HG03460 (cell line): ENCODE measurements around the gene FASTKD3.

Source experiments
- ATAC-seq: cut with Tn5 transposase; IDR thresholded peaks from one replicate; pipeline ENCODE4 v1.9.1; 2021; ENCODE audit not compliant: unreplicated experiment

Gene FASTKD3

DNA sequence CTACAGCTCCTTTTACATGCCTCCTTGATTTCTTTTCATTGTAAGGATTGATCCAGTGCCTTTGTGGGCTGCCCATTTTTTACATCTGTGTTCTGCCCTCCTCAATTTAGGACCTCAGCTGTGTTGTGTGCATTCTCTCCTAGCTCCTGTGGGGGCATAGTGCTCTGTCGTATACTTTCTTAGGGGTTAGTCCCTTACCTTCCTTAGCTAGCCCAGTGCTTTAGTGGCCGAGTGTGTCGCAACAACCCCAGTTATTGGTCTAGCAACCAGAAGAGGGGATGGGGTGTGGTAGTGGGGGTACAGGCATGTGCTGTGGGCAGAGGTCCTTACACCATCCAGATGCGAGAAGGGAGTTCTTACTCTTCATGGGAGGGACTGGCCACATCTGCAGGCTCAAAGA is 12.3 kb upstream of the FASTKD3 start:
- ATAC-seq: no peak

DNA sequence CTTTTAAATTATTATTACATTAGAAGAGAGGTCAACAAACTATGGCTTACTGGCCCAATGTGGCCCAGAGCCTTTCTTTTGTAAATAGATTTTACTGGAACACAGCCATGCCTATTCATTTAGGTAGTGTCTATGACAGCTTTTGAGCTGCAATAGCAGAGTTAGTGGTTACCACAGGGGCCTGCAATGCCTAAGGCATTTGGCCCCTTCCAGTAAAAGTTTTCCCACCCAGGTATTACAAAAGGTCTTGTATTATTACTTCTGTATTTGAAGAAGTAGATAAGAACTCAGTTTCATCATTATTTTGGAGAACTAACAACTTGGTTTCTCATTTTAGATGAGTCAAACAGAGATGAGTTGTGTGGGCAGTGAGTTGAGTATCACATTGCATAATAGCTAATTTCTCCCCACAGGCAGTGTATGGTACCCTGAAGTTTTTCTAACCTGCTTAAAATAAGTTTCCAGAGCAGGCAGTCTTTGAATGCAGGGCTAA is 9.6 kb upstream of the FASTKD3 start:
- ATAC-seq: peak; percentile 97

DNA sequence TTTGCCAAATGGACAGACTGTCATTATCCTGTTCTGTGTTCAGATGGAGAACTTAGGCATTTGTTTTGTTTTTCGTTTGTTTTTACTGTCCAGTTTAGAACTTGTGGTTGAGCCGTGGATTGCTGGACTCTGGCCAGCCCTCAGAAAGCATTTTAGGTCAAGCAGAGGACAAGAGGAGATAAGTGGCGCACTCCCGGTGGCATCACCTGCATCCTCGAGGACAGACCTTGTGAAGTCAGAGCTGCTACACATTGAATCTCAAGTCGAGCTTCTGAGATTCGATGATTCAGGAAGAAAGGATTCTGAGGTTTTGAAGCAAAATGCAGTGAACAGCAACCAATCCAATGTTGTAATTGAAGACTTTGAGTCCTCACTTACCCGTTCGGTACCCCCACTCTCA is 9.0 kb upstream of the FASTKD3 start:
- ATAC-seq: no peak

DNA sequence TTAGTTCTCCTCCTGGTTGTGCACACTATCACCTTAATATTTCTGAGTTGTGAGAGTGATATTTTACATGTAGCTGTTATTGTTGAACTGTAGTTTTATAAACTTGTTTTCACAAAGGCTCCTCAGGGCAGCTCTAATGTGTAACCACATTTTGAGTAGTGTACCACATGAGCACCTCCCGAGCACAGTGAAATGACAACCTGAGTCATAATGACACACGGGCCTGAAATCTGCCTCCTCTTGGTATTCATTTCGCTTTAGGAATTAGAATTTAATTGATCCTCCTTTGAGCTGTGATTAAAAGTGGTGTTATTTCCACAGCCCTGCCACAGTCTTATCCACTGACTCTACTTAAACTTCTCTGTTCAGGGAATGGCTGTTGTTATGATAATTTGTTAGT is 8.0 kb upstream of the FASTKD3 start:
- ATAC-seq: peak; percentile 38

DNA sequence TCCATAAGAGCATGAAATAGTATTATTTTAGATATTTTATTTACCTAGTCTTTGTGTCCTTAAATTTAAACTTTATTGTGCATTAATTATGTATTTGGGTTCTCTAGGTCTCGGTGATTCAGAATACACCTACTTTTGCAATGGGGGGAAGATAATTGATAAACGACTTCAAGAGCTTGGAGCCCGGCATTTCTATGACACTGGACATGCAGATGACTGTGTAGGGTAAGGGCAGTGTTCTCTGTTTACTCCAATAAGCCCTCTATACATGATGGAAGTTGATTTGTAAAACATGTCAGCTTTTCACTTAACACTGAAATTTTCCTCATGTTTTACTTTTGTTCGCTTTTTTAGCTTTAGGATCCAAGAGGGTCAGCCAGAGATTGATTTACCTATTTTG is 6.3 kb upstream of the FASTKD3 start:
- ATAC-seq: no peak

DNA sequence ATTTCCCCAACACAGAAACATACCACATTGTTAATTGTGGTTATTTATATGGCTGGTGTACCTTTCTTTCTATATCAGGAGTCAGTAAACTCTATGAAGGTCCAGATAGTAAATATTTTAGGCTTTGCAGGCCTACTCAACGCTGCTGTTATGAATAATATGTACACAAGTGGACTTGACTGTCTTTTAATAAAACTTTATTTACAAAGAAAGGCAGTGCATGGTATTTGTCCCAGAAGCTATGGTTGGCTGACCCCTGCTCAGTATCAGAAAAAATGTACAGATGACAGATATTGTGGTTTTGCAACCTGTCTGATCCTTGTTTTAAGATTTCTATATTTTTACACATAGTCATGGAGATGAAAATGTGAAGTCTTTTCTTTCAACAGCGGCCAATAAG is 5.8 kb upstream of the FASTKD3 start:
- ATAC-seq: no peak

DNA sequence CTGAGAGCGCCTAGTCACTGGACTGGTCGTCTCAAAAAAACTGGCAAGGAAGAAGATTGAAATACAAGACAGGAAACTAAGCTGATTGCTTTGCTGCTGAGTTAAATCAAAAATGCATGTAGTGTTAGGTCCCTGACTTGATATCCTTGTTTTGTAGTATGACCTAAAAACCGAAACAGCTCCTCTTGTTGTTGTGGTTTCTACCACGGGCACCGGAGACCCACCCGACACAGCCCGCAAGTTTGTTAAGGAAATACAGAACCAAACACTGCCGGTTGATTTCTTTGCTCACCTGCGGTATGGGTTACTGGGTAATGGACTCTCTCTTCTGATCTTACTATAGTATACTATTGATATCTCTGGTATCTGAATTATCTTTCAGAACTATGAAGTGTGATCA is 4.4 kb upstream of the FASTKD3 start:
- no peak for ATAC-seq

DNA sequence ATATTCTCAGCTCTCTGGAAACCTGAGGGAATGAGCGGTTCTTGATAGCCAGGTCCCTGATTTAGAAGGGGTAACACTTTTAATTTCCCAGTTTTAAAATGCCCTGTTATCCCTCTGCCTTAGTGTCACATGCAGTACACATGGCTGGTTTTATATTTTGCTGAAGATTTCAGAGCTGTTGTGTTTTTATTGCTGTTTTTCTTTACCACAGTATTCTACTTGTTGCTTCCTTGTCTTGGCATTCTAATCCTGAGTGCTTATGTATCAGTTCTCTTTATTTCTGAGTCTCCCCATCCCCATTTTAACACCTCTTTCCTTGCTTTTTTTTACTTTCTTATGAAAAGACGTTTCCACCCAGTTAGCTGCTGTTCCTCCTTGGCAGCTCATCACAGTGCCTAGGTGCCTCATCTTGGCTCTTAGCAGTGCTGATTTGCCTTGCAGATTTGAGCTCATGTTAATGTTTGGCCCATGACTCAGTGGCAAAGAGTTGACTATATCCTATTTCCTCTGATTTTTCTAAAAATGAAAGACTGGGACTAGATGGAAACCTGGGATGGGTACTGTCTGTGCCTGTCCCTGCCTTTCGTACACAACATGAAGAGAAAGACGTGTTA is 3.8 kb upstream of the FASTKD3 start:
- no peak for ATAC-seq

DNA sequence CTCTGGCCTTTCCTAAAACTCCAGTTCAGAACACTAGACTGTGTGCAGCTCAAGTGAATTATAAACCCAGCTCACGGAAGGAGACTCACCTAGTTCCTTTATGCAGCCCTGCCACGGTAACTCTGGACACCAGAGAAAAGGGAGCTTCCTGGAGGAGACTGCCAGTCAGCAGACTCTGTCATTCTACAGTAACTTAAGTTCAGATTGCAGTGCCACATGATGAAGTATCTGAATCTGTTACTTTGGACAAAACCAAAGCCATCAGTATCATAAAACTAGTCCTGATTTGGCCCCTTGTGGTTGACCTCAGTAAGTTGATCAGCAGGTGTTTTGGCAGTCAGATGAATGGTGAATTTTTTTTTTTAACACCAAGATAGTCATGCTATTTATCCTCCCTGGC is 2.8 kb upstream of the FASTKD3 start:
- no peak for ATAC-seq

DNA sequence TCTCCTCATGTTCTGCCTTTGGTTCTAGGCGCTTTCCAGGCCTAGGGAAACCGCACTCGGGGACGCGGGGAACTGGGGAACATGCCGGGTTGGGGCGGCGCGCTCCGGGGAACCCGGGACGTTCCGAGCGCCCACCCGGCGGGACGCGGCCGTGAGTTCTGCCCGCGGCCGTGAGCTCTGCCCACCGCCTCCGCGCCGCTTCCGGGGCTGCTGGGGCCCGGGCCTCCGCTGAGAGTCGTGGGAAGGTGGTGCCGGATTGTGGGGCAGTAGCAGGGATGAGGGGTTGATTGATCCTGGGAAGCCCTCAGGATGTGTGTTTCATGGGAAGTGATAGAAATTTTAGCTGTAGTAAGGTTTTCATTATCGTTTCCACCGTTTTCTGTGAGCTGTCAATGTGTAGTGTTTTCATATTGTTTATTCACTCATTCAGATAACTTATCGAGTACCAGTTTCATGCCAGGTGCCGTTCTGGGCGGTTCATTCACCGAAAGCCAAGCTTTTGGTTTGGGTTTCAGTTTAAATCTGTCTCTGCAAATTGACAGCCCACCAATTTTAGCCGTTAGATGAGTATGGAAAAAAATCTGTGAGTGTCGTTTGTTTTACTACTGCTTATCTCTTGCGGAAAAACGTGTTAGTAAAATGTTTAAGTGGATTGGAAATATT is 774 bp upstream of the FASTKD3 start:
- ATAC-seq: peak; percentile 27

DNA sequence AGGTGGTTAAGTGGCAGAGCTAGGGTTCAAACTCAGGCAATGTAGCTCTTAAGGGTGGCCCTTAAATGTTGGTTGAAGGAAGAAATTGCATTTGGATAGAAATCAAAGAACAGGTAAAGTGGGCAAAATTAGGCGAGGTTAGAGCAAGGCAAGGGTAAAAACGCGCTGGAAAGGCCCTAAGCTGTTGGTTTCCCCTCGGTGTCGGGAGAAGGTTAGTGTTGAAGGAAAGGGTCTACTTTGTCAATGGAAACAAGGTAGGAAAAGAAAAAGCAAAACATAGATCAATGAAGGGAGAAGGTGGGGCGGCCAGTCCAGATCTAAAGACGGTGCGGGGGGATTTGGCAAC is 431 bp downstream of the FASTKD3 start:
- no peak for ATAC-seq

DNA sequence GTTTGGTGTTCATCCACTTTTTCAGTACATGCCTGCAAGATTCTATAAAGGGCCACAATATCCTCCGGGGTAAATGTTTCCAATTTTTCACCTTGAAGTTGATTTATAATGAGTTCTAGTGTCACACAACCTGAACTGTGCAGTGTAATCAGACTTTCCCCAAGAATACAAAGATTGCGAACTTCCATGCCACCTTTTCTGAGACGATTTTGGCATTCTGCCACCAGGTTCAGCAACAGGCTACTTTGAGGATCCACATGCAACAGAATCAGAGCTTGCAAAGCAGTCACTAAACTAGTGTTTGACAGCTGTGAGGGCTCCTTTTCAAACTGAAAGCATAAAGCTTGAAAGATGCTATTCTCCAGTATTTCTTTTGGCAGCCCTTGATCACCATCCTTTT is 1.6 kb downstream of the FASTKD3 start:
- ATAC-seq: no peak

DNA sequence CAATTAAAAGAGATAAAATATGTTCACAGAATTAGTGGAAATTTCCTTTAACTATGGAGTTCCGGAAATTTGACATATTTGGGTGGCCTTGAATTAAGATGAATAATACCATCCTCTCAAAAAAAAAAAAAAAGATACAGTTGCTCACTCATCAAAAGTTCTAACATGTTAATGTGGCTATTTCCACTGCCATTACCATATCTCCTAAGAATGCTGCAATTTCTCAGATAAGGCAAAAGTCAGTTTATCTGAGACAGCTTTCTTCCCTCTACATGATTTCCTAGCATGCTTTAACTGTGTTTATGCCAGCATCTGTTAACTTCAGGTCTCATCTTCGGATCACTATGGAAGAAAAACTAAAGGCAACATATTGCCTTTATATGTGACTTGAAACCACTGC is 2.6 kb downstream of the FASTKD3 start:
- no peak for ATAC-seq

DNA sequence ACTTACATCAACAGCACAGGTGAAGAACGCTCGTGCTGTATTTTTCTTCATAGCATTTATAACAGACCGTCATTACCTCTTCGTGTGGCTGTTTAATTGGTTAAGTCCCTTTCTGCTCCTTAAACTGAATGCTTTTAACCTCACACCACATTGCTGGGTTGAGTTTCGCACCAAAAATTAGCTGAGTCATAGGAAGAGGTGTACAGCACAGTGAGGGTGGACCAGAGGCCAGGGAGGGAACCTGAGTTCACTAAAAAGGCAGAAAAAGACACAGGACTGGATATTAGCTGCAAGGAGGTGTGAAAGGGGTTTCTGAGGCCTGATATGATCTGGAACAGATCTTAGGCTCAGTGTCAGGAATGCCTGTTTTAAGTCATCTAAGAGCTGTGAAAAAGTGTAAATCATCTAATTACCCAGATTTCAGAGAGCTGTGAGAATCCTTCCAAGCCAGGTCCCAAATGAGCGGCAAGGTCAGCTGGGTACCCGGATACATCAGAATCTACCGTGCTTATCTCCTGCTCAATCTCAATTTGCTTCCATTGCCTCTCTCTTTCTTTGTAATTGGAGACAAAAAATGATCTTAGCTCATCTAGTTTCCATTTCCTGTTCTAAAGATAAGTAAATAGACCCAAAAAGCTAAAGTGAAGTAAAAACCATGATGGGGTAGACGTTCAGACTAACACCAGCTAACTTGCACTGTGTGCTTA is 10.8 kb downstream of the FASTKD3 start:
- peak; percentile 56 for ATAC-seq

DNA sequence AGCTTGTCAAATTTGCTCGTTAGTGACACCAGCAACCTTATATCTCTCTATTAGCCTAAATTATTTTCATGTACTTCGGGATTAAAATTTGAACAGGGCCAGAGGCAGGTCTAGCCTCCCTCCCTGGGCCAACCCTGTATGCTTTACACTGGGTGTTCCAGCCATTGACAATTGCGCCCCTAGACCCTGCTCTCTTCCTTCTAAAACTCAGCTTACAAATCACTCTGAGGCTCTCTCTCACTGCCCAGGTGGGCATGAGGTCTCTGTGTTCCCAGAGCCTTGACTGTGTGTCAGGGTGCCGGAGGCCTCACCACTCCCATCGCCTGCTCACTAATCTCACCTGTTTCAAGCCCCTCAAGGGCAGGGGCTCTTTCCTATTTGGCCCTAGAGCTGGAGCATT is 11.5 kb downstream of the FASTKD3 start:
- ATAC-seq: no peak

DNA sequence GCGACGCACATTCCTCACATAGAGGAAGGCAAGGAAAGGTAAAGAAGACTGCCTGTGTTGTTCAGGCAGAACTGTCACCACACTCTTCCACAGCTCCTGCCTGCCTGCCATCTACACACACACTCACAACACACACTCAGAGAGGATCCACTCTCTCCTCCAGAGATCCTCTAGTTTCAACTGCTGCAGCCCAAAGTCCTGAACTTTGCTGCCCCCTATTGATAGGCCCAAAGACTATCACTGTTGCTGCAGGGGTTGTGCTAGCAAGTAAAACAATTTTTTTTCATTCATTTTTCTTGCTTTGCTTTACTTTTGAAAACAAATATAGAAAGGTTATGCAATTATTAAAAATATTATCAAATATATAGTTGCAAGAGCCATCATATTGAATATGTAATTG is 12.0 kb downstream of the FASTKD3 start:
- no peak for ATAC-seq

DNA sequence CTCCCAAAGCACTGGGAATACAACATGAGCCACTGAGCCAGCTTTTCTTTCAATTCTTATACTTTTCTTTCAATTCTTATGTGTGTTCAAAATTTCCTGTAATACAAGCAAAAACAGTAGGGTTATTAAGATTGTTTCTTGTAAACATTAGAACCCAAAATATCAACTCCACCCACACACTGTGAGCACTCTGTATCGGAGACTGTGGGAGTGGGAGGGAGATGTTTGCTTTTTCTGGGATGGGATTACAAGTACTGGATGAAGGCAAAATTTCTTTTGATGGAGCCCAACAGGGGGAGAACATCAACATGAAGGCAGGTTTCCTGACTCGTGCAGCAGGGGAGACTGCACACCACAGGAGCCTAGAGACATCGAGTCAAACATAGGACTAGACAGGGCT is 13.2 kb downstream of the FASTKD3 start:
- ATAC-seq: no peak

DNA sequence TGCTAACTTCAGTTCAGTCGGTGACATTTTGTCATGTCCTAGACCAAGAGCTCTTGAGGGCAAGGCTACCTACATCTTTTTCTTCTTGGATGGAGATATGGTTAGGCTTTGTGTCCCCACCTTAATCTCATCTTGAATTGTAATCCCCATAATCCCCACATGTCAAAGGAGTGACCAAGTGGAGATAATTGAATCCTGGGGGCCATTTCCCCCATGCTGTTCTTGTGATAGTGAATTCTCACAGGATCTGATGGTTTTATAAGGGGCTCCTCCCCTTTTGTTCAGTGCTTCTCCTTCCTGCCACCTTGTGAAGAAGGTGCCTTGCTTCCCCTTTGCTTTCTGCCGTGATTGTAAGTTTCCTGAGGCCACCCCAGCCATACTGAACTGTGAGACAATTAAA is 15.8 kb downstream of the FASTKD3 start:
- no peak for ATAC-seq

DNA sequence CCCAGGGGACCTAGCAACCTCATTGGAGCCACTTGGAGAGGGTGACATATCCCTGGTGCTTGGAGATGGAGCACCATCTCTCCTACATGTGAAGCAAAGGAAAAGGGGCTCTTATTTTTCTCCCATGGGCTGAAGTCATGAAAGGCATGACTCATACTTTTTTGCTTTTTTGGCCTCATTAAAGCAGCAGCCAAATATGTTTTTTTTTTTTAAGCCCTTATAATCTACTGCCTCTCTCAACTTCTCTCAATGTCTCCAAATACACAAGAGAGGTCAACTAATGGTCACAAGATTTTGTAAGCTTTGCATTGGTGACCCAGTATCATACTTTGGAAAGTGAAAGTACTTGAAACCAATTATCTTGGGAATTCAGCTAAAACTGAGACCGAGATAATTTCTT is 16.3 kb downstream of the FASTKD3 start:
- no peak for ATAC-seq

DNA sequence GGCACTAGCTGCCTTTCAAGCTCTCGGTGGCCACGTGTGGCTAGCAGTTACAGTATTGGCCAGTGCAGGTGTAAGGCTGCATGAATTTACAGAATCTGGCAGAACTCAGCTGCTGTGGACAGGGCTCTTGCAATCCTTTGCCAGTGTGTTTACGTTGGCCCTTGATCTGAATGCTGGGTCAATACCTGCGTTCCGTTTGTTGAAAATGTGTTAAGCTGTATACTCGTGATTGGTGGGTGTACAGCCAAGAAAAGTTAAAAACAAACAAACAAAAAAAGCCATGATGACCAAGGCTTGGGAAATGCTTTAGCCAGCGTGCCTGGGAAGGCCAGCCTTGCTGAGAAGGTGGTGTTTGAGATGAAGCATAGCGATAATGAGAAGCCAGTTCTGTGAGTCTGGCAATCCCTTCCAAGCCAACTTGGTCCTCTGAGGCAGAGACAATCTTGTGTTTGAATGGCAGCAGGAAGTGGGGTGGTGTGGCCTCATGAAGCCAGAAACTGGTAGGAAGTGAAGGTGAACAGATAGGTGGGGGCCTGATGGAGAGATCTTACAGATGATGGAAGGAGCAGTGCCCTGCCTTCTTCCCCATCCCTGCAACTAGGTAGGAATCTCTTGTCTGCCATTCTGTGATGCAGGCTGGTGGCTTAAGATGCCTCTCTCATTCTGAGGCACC is 17.1 kb downstream of the FASTKD3 start:
- ATAC-seq: no peak

DNA sequence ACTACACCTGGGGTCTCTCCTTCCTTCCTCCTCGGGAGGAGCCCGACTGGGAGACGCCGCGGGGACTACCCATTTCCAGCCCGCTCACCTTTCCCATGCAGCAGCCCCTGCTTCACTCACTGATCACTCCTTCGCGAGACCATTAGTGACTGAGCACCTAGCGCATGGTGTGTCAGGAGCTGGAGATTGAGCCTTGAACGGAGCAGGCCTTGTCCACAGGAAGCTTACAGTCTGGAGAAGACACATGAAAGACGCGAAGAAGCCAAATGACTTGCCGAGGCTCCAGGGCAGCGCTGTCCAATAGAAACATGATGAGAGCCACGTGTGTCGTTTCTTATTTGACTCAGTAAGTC is 17.6 kb downstream of the FASTKD3 start:
- no peak for ATAC-seq
